ENCODE data around the gene BAG3. TPM values are rescaled to one million over a fixed set of nuclear protein-coding genes. Genes with fewer than 3 reads are reported as not detected.

The BAG3 gene
- total RNA-seq, 2 experiments from 2014 or later = 14.5 to 15.0 TPM

GRCh38 chr10:119620241-119621077, 30.7 kb upstream of the BAG3 start:
- POLR2A ChIA-PET = no interaction called here
- Mint-ChIP-seq H3K27ac (no peak overlapping the region), H3K9me3 (no peaks in the 10 kb centered on the region), H3K36me3 (no peaks in the 10 kb centered on the region), H3K4me3 (no peak overlapping the region), H3K27me3 (peaks cover 6% of the 10 kb centered on the region), H3K4me1 (peaks cover 6% of the 10 kb centered on the region)
- DNase-seq (no peak), ATAC-seq (ENCODE audit: low read depth) (no peak)

GRCh38 chr10:119621078-119621384, 30.1 kb upstream of the BAG3 start:
- no peaks in the 10 kb centered on the region for H3K9me3 Mint-ChIP-seq
- no peak overlapping the region for H3K27ac Mint-ChIP-seq
- H3K4me3 Mint-ChIP-seq = no peak overlapping the region
- H3K27me3 Mint-ChIP-seq = peaks cover 6% of the 10 kb centered on the region
- ATAC-seq (ENCODE audit: low read depth) (no peak), DNase-seq (no peak)
- H3K36me3 Mint-ChIP-seq = no peaks in the 10 kb centered on the region
- peaks cover 6% of the 10 kb centered on the region for H3K4me1 Mint-ChIP-seq
- POLR2A ChIA-PET = no interaction called here

GRCh38 chr10:119625570-119626280, 25.5 kb upstream of the BAG3 start:
- no peaks in the 10 kb centered on the region for H3K36me3 Mint-ChIP-seq
- no peak overlapping the region for H3K4me3 Mint-ChIP-seq
- no peak overlapping the region for H3K27ac Mint-ChIP-seq
- H3K27me3 Mint-ChIP-seq = peaks cover 6% of the 10 kb centered on the region
- H3K9me3 Mint-ChIP-seq = no peaks in the 10 kb centered on the region
- H3K4me1 Mint-ChIP-seq = peaks cover 3% of the 10 kb centered on the region
- POLR2A ChIA-PET = no interaction called here
- ATAC-seq (ENCODE audit: low read depth) (peak; percentile 39), DNase-seq (no peak)

- no peak overlapping the region for H3K4me3 Mint-ChIP-seq
- no peaks in the 10 kb centered on the region for H3K9me3 Mint-ChIP-seq
- no peaks in the 10 kb centered on the region for H3K4me1 Mint-ChIP-seq
- no peak overlapping the region for H3K27ac Mint-ChIP-seq
- H3K36me3 Mint-ChIP-seq = no peaks in the 10 kb centered on the region
- POLR2A ChIA-PET = interaction anchor here (1.1 kb wide), 1 partner anchor 12 kb away, joined by 4 read pairs; no protein-coding TSS in a partner anchor
- DNase-seq = no peak
- no peak for ATAC-seq (ENCODE audit: low read depth)
- peaks cover 2% of the 10 kb centered on the region for H3K27me3 Mint-ChIP-seq
These were observed 20.9 kb upstream of the BAG3 start for GRCh38 chr10:119630300-119630699.

GRCh38 chr10:119633538-119634218, 17.5 kb upstream of the BAG3 start:
- H3K27me3 Mint-ChIP-seq = peaks cover 3% of the 10 kb centered on the region
- H3K36me3 Mint-ChIP-seq = no peaks in the 10 kb centered on the region
- ATAC-seq (ENCODE audit: low read depth) (no peak), DNase-seq (no peak)
- no peak overlapping the region for H3K4me3 Mint-ChIP-seq
- no peak overlapping the region for H3K27ac Mint-ChIP-seq
- POLR2A ChIA-PET = interaction anchor here (0.7 kb wide), 3 partner anchors 14 to 21 kb away, joined by 3 to 7 read pairs (median 4); no protein-coding TSS in a partner anchor
- H3K9me3 Mint-ChIP-seq = no peaks in the 10 kb centered on the region
- no peaks in the 10 kb centered on the region for H3K4me1 Mint-ChIP-seq

GRCh38 chr10:119634219-119634544, 17.0 kb upstream of the BAG3 start:
- H3K4me1 Mint-ChIP-seq = no peaks in the 10 kb centered on the region
- H3K4me3 Mint-ChIP-seq = no peak overlapping the region
- H3K9me3 Mint-ChIP-seq = no peaks in the 10 kb centered on the region
- no peak overlapping the region for H3K27ac Mint-ChIP-seq
- POLR2A ChIA-PET = interaction anchor here (0.7 kb wide), 1 partner anchor 19 kb away, joined by 4 read pairs; no protein-coding TSS in a partner anchor
- no peaks in the 10 kb centered on the region for H3K36me3 Mint-ChIP-seq
- H3K27me3 Mint-ChIP-seq = peaks cover 3% of the 10 kb centered on the region
- DNase-seq (no peak), ATAC-seq (ENCODE audit: low read depth) (no peak)

- Mint-ChIP-seq H3K4me3 (no peak overlapping the region), H3K9me3 (no peaks in the 10 kb centered on the region), H3K27me3 (peaks cover 3% of the 10 kb centered on the region), H3K27ac (no peak overlapping the region), H3K36me3 (no peaks in the 10 kb centered on the region), H3K4me1 (peaks cover 8% of the 10 kb centered on the region)
- POLR2A ChIA-PET = no interaction called here
- no peak for ATAC-seq (ENCODE audit: low read depth)
- no peak for DNase-seq
These were observed 13.5 kb upstream of the BAG3 start for GRCh38 chr10:119637631-119638030.

- no peaks in the 10 kb centered on the region for H3K36me3 Mint-ChIP-seq
- no peaks in the 10 kb centered on the region for H3K9me3 Mint-ChIP-seq
- POLR2A ChIA-PET = no interaction called here
- peaks cover 3% of the 10 kb centered on the region for H3K27me3 Mint-ChIP-seq
- no peak overlapping the region for H3K27ac Mint-ChIP-seq
- peaks cover 10% of the 10 kb centered on the region for H3K4me1 Mint-ChIP-seq
- DNase-seq (no peak), ATAC-seq (ENCODE audit: low read depth) (no peak)
- no peak overlapping the region for H3K4me3 Mint-ChIP-seq
These were observed 12.2 kb upstream of the BAG3 start for GRCh38 chr10:119638982-119639381.

GRCh38 chr10:119640384-119640783, 10.8 kb upstream of the BAG3 start:
- Mint-ChIP-seq H3K9me3 (no peaks in the 10 kb centered on the region), H3K27me3 (peaks cover 3% of the 10 kb centered on the region), H3K27ac (no peak overlapping the region), H3K36me3 (no peaks in the 10 kb centered on the region), H3K4me3 (no peak overlapping the region), H3K4me1 (peaks cover 10% of the 10 kb centered on the region)
- POLR2A ChIA-PET = interaction anchor here (1.2 kb wide), 1 partner anchor 10 kb away, joined by 3 read pairs; no protein-coding TSS in a partner anchor
- ATAC-seq (ENCODE audit: low read depth) = no peak
- DNase-seq = no peak

GRCh38 chr10:119640875-119641526, 10.2 kb upstream of the BAG3 start:
- Mint-ChIP-seq H3K27me3 (peaks cover 5% of the 10 kb centered on the region), H3K36me3 (no peaks in the 10 kb centered on the region), H3K27ac (no peak overlapping the region), H3K9me3 (no peaks in the 10 kb centered on the region), H3K4me3 (no peak overlapping the region), H3K4me1 (peaks cover 10% of the 10 kb centered on the region)
- ATAC-seq (ENCODE audit: low read depth) (no peak), DNase-seq (no peak)
- POLR2A ChIA-PET = interaction anchor here (1.2 kb wide), 1 partner anchor 9 kb away, joined by 3 read pairs; no protein-coding TSS in a partner anchor

- peaks cover 10% of the 10 kb centered on the region for H3K4me1 Mint-ChIP-seq
- H3K4me3 Mint-ChIP-seq = no peak overlapping the region
- H3K36me3 Mint-ChIP-seq = no peaks in the 10 kb centered on the region
- H3K27ac Mint-ChIP-seq = no peak overlapping the region
- peak; percentile 82 for ATAC-seq (ENCODE audit: low read depth)
- H3K27me3 Mint-ChIP-seq = peaks cover 6% of the 10 kb centered on the region
- H3K9me3 Mint-ChIP-seq = no peaks in the 10 kb centered on the region
- DNase-seq = no peak
- POLR2A ChIA-PET = interaction anchor here (0.7 to 1.8 kb wide), 2 partner anchors 8 to 13 kb away, joined by 4 to 5 read pairs; partner anchors contain the start of gene BAG3
These were observed 8.5 kb upstream of the BAG3 start for GRCh38 chr10:119642556-119643111.

- POLR2A ChIA-PET = interaction anchor here (1.8 kb wide), 1 partner anchor 7 kb away, joined by 5 read pairs; the partner anchor contains the start of gene BAG3
- Mint-ChIP-seq H3K27ac (no peak overlapping the region), H3K27me3 (peaks cover 3% of the 10 kb centered on the region), H3K4me3 (no peak overlapping the region), H3K4me1 (peaks cover 10% of the 10 kb centered on the region), H3K36me3 (no peaks in the 10 kb centered on the region), H3K9me3 (no peaks in the 10 kb centered on the region)
- ATAC-seq (ENCODE audit: low read depth) = no peak
- no peak for DNase-seq
These were observed 7.6 kb upstream of the BAG3 start for GRCh38 chr10:119643306-119644204.
